NCI-H2227 (cell line): ENCODE results near the gene CCDC85A.

Experiments used
- DNase-seq: peaks from one replicate; lab custom pipeline; 2025; ENCODE audit not compliant: unreplicated experiment; lab: John Stamatoyannopoulos, UW

CCDC85A gene

GRCh38 chr2:56292951-56293350 lies 109.2 kb downstream of the CCDC85A start:
- DNase-seq, result no peak

GRCh38 chr2:56295666-56296065 lies 111.9 kb downstream of the CCDC85A start:
- no peak for DNase-seq

- DNase-seq, result no peak
These were observed 113.9 kb downstream of the CCDC85A start for GRCh38 chr2:56297671-56298070.

- DNase-seq, result no peak
These were observed 115.4 kb downstream of the CCDC85A start for GRCh38 chr2:56299171-56299691.

GRCh38 chr2:56309626-56310170 lies 125.9 kb downstream of the CCDC85A start:
- DNase-seq, result no peak

GRCh38 chr2:56313500-56313921 lies 129.7 kb downstream of the CCDC85A start:
- DNase-seq, result no peak

- DNase-seq, result no peak
These were observed 130.6 kb downstream of the CCDC85A start for GRCh38 chr2:56314371-56314770.

- no peak for DNase-seq
These were observed 131.0 kb downstream of the CCDC85A start for GRCh38 chr2:56314796-56315195.

GRCh38 chr2:56315376-56315775 lies 131.6 kb downstream of the CCDC85A start:
- DNase-seq, result no peak

- no peak for DNase-seq
These were observed 132.2 kb downstream of the CCDC85A start for GRCh38 chr2:56316011-56316410.

GRCh38 chr2:56318147-56318546 lies 134.4 kb downstream of the CCDC85A start:
- no peak for DNase-seq

GRCh38 chr2:56325661-56326345 lies 142.0 kb downstream of the CCDC85A start:
- DNase-seq, result no peak

GRCh38 chr2:56326346-56326741 lies 142.6 kb downstream of the CCDC85A start:
- DNase-seq, result no peak

- no peak for DNase-seq
These were observed 148.0 kb downstream of the CCDC85A start for GRCh38 chr2:56331810-56332209.

- DNase-seq, result no peak
These were observed 150.2 kb downstream of the CCDC85A start for GRCh38 chr2:56333812-56334485.

- DNase-seq, result no peak
These were observed 150.8 kb downstream of the CCDC85A start for GRCh38 chr2:56334622-56335021.

- no peak for DNase-seq
These were observed 151.3 kb downstream of the CCDC85A start for GRCh38 chr2:56335101-56335500.

- no peak for DNase-seq
These were observed 153.6 kb downstream of the CCDC85A start for GRCh38 chr2:56337342-56337741.

- no peak for DNase-seq
These were observed 154.4 kb downstream of the CCDC85A start for GRCh38 chr2:56338232-56338631.

GRCh38 chr2:56344771-56345170 lies 161.0 kb downstream of the CCDC85A start:
- no peak for DNase-seq

- DNase-seq, result no peak
These were observed 164.1 kb downstream of the CCDC85A start for GRCh38 chr2:56347881-56348280.
